GM19397 (cell line): ENCODE results near the gene ITGB5.

Experiments used
- ATAC-seq: cut with Tn5 transposase; IDR thresholded peaks from one replicate; pipeline ENCODE4 v1.9.1; 2021; ENCODE audit warnings: mild to moderate bottlenecking, moderate library complexity; ENCODE audit not compliant: unreplicated experiment

The ITGB5 gene

GRCh38 chr3:124815781-124816180, 71.4 kb downstream of the ITGB5 start:
- no peak for ATAC-seq

GRCh38 chr3:124814620-124815421, 72.3 kb downstream of the ITGB5 start:
- ATAC-seq: no peak

DNA sequence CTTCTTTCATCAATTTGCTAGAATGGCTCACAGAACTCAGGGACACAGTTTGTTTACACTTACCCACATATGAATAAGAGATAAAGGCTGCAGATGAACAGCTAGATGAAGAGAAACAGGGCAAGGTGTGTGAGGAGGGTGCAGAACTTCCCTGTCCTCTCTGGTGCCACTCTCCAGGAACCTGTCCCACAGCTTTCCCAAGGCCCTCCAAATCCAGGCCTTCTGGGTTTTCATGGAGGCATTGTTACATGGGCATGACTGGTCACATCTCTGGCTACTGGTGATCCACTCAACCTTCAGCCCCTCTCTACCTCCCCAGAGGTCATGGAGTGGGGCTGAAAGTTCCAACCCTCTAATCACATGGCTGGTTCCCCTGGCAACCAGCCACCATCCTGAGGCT, 73.6 kb downstream of the ITGB5 start:
- ATAC-seq: no peak

- ATAC-seq: no peak
These were observed 74.6 kb downstream of the ITGB5 start for GRCh38 chr3:124812291-124813265.

DNA sequence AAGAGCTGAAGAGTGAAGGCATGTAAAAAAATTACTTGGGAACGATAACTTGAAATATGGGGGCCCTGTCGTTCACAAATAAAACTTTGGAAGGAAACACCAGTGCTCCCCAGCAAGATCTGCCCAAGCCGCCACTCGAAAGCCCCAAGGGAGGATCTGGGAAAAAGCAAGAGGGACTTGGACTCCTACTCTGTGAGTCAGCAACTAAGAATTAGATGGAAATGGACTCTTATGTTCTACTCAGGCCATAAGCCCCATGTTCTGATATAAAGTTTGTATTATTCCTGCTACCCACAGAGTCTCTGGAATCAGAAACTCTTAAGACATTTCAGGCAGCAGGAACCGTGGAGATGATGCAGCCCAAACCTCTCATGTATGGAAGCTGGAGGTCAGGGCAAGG, 75.7 kb downstream of the ITGB5 start:
- ATAC-seq: no peak

DNA sequence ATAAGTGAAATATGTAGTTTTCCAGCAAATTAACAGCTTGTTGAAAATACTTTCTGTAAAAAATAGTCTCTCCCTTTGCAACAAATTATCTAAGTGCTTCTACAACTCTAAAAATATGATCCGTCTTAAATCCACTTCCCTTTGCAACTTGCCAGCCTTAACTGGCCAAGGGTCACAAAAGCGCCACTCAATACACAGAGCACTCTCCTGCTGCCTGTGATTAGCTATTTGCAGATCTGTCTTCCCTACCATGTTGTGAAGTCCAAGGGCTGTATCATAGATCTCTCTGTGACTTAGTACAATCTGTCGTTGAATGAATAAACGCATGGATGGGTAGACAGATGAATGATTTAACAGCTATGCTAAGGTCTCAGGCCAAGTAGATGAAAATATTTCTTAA, 76.2 kb downstream of the ITGB5 start:
- ATAC-seq: no peak

GRCh38 chr3:124809039-124809438, 78.1 kb downstream of the ITGB5 start:
- ATAC-seq: no peak

DNA sequence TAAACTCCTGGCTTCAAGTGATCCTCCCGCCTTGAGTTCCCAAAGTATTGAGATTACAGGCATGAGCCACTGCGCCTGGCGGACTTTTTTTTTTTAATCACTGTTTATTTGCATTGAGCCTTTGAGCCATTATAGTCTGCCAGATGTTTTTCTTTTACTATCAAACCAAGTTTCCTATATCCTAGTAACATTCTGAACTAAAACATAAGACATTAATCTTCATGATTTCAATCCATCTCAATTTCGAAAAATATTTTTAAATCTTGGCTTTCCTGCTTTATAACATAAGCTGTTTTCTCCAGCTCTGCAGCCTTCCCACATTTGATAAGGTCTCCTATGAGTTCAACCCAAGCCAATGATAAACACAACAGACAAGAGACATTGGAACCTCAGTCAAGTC, 81.5 kb downstream of the ITGB5 start:
- ATAC-seq: no peak

- ATAC-seq: no peak
These were observed 82.3 kb downstream of the ITGB5 start for GRCh38 chr3:124804875-124805274.

DNA sequence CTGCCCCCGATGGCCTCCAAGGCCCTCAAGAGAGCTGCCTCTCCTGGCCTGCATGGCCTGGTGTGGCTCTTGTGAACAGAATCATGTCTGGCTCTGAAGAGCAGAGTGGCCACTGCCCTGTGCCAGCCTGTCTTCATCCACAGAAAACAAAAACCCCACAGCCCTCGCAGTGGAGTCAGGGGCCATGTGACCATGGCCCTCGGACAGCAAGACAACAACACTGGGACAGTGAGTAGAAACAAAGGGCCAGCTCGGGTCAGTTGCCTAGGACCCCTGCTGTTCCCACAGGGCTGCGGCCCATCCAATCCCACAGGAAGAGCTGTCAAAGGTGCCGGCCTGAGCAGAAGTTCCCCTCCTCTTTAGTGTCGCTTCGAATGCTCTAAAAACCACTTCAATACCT, 84.5 kb downstream of the ITGB5 start:
- ATAC-seq: no peak

DNA sequence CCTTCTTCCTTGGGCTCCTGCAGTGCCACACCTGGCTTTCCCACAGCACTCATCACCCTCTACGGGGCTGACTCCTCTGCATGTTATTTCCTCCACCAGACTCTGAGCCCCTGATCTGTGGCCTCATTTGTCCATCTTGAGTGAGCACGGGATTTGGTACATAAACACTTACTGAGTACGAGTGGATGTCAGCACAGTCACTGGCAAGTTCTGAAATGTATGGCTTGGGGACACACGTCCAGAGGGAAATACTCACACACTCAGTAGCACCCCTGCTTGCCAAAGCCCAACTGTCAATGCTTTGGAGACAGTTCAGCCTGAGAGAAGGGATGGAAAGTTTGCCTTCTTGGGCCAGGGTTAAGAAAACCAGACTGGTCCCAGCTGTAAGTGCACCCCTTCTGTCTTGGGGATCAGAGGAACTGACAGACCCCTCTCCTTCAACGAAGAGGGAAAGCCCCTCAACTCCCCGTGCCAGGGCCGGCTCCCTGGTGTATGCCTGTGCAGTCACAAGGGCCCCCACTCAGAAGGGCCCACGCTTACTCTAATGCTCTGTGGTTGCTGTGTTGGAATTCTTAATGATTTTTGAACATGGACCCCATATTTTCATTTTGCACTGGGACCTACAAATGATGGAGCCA, 85.0 kb downstream of the ITGB5 start:
- ATAC-seq: no peak

DNA sequence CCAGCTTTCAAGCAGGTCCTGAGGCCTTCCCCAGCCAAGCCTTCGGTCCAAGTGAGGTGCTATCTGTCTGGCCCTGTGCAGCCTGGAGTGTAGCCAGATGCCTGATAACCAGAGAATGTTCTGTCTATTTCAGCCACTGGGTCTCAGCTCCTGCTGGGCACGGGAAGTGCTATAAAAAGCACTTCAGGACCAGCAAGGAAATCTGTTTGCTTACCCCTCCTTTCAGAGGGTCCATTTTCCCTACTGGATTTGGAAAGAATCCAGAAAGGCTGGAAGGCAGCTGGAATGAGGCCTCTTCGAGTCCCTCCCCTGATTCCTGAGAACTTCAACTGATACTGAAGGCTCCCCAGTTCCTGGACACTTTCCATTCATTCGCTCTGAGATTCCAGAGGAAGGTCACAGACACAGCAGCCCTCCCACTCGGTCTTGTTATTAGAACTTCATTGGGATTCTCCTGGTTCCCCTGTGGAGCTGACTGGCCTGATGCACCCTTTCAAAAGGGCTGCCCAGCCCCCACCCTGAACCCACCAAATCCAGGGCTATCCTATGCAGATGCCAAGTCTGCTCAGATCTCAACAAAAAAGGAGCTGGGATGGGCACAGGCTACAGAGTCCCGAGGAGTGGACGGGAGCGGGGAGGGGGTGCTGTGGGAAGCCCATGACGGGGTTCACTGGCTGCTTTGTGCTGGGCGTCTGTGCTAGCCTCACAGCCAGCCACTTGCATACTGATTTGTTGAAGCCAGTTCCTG, 86.5 kb downstream of the ITGB5 start:
- no peak for ATAC-seq

- no peak for ATAC-seq
These were observed 87.1 kb downstream of the ITGB5 start for GRCh38 chr3:124800076-124800475.

DNA sequence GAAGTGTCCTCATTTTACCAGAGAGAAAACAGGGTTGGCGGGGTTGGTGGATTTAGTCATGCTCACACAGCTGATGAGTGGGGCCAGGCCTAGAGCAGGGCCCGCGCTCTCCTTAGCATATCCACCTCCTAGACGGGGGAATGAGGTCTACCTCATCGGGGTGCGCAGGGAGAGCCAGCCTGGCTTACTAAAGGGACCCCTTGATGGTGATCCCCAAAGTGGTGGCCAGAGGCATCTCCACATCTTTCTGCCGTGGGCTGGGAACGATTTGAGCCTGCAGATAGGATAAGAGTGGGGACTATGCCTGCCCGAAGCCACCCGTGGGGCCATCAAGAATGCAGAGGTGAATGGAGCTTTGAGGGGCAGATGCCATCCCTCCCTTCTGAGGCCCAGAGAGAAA, 87.5 kb downstream of the ITGB5 start:
- no peak for ATAC-seq

- ATAC-seq: no peak
These were observed 89.7 kb downstream of the ITGB5 start for GRCh38 chr3:124797426-124797945.

DNA sequence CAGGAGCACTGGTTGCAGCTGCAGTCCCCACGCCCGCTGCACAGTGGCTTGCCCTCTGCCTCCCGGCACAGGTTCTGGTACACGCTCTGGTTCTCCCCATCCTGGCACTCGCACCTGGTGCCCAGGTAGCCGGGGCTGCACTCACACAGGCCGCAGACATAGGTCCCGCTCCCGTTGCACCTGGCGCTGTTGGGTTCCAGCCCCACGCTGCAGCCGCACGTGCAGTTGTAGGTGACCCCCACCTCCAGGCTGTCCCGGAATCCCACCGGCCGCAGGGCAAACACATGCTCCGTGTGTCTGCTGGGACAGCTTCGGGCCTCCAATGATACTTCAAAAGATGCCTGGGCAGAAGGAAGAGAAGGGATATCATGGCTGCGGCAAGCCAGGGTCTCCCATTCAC, 90.7 kb downstream of the ITGB5 start:
- ATAC-seq: no peak

- no peak for ATAC-seq
These were observed 94.0 kb downstream of the ITGB5 start for GRCh38 chr3:124793054-124793739.

DNA sequence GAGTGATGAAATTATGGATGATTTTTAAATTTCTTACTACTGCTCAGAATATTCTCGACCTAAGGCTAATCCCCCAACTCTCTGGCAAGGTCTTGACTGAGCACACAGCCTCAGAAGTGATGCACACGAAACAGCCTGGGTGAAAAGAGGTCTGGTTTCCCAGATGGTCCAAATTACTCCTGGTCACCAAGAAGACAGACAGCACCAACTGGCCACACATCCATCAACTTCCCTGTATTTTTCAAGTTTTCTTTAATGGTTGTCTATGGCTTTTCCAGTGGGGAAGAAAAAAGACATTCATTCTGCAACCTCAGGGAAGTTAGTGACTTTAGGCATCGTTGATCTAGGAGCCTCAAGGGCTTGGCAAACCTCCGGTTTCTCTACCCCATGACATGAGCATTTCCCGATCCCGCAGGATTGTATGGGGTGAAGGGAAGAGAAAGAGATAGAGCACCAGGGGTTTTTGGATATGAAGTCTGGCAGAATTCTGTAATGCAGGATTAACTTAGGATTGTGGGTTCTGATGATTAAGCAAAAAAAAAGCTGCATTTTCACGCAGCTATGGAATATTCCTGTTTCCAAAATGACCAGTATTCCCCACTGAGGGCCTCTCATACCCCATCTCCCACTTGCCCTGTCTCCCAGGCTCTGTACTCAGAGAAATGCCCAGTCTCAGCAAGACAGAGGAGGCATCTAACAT, 94.7 kb downstream of the ITGB5 start:
- no peak for ATAC-seq

GRCh38 chr3:124791639-124792151, 95.5 kb downstream of the ITGB5 start:
- ATAC-seq: no peak
